Measurements from ENCODE around the gene MAN1A1. TPM values are rescaled to one million over a fixed set of nuclear protein-coding genes. Genes with fewer than 3 reads are reported as not detected.

The MAN1A1 gene
- polyA plus RNA-seq, 4 donors = 17.7 to 129 (median 34.7) TPM

DNA sequence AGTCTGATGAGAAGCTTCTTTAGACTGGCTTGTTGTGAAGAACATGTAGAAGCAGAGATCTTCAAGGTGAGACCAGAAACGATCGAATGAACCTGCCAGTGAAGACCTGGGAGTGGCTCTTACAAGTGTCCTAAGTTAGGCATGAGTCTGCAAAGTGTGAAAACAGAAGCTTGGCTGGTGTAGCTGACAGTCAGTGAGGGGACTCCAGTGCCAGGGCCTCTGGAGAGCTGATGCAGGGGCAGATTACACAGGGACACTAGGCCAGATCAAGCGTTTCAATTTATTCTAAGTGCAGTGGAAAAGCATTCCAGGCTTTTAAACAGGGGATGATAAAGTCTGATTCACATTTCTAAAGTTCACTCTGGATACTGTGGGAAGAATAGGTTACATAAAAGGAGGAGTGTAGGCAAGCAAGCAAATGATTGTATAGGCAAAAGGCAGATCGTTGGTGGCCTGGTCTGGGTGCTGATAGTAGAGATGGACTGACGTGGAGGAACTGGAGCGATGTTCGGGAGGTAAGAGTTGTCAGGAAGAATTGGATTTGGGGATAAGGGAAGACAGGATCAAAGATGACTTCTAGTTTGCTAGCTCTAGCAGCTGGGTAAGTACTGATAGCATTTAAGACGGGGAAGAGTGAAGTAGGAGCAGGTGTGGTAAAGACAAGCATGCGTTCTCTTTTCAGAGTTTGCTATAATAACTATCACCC, 133.5 kb downstream of the MAN1A1 start:
- DNase-seq (no peak), FAIRE-seq (no peak)
- Histone ChIP-seq H3K4me1 (ENCODE audit: control insufficient read depth in 3 of 3, insufficient read depth in 2 of 3, low read depth in 1 of 3, low read length in 2 of 3) (no peaks in the 10 kb centered on the region), H3K9me3 (ENCODE audit: control insufficient read depth in 2 of 2, insufficient read depth in 1 of 2, low read depth in 1 of 2, low read length in 1 of 2) (no peaks in the 10 kb centered on the region), H3K27ac (ENCODE audit: low read depth in 1 of 3, low read length in 2 of 3) (no peak overlapping the region), H3K27me3 (ENCODE audit: control insufficient read depth in 3 of 3, insufficient read depth in 3 of 3, low read length in 3 of 3) (no peaks in the 10 kb centered on the region), H3K36me3 (ENCODE audit: control insufficient read depth in 3 of 3, insufficient read depth in 2 of 3, low read depth in 1 of 3, low read length in 3 of 3) (peaks cover 0 to 2% (median 0%) of the 10 kb centered on the region in 3 donors), H3K4me3 (ENCODE audit: low read depth in 1 of 3, low read length in 3 of 3) (no peak overlapping the region)
- 89 to 94% (median 90%) methylated on average over 9 of the region's 9 CpGs for WGBS, 3 donors

DNA sequence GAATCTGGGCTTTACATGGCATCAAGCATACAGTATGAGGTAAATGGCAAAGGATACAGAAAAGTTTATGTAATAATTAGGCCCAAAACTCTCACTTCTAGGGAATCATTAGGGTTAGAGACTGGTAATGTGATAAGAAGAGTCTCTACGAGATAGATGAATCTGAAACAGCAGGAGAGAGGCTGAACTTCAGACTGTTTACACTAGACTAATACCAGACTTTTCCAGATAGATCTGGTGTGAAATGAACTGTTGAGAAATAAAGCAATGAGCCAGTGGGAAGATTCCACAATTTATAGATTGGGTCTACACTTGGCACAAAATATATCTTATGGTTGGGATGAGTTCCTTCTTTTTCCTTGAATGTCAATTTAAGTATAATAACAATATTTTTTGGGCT, 134.3 kb downstream of the MAN1A1 start:
- DNase-seq (peak in 1 of 2 donors; percentile 39), FAIRE-seq (no peak)
- no peak overlapping the region for H3K4me3 ChIP-seq (ENCODE audit: low read depth in 1 of 3, low read length in 3 of 3)
- H3K4me1 ChIP-seq (ENCODE audit: control insufficient read depth in 3 of 3, insufficient read depth in 2 of 3, low read depth in 1 of 3, low read length in 2 of 3) = no peaks in the 10 kb centered on the region
- no peaks in the 10 kb centered on the region for H3K9me3 ChIP-seq (ENCODE audit: control insufficient read depth in 2 of 2, insufficient read depth in 1 of 2, low read depth in 1 of 2, low read length in 1 of 2)
- H3K27ac ChIP-seq (ENCODE audit: low read depth in 1 of 3, low read length in 2 of 3) = no peak overlapping the region
- 17 to 39% (median 28%) methylated on average over 1 of the region's 1 CpG for WGBS, 3 donors
- H3K36me3 ChIP-seq (ENCODE audit: control insufficient read depth in 3 of 3, insufficient read depth in 2 of 3, low read depth in 1 of 3, low read length in 3 of 3) = peaks cover 0 to 2% (median 0%) of the 10 kb centered on the region in 3 donors
- no peaks in the 10 kb centered on the region for H3K27me3 ChIP-seq (ENCODE audit: control insufficient read depth in 3 of 3, insufficient read depth in 3 of 3, low read length in 3 of 3)

DNA sequence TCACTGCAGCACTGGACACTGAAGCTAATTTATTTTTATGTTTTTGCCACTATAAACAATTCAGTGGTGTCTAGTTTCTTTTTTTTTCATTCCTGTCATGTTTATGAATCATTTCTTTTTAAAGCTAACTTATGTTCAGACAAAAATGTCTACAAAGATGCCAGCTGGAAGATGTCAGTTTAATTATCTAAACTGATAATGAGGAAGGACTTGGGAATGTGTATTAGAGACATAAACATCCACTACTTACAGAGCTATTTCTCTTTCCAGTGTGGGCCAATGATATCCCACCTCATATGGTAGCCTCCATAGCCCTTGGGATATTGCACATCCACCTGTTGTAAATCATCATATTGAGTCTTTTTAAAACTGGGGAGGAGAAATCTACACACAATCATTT, 139.0 kb downstream of the MAN1A1 start:
- H3K4me1 ChIP-seq (ENCODE audit: control insufficient read depth in 3 of 3, insufficient read depth in 2 of 3, low read depth in 1 of 3, low read length in 2 of 3) = peaks cover 0 to 2% (median 0%) of the 10 kb centered on the region in 3 donors
- peaks cover 0 to 7% (median 4%) of the 10 kb centered on the region in 3 donors for H3K36me3 ChIP-seq (ENCODE audit: control insufficient read depth in 3 of 3, insufficient read depth in 2 of 3, low read depth in 1 of 3, low read length in 3 of 3)
- no peak for DNase-seq
- no peak for FAIRE-seq
- H3K9me3 ChIP-seq (ENCODE audit: control insufficient read depth in 2 of 2, insufficient read depth in 1 of 2, low read depth in 1 of 2, low read length in 1 of 2) = no peaks in the 10 kb centered on the region
- H3K27me3 ChIP-seq (ENCODE audit: control insufficient read depth in 3 of 3, insufficient read depth in 3 of 3, low read length in 3 of 3) = no peaks in the 10 kb centered on the region
- no peak overlapping the region for H3K27ac ChIP-seq (ENCODE audit: low read depth in 1 of 3, low read length in 2 of 3)
- H3K4me3 ChIP-seq (ENCODE audit: low read depth in 1 of 3, low read length in 3 of 3) = no peak overlapping the region

DNA sequence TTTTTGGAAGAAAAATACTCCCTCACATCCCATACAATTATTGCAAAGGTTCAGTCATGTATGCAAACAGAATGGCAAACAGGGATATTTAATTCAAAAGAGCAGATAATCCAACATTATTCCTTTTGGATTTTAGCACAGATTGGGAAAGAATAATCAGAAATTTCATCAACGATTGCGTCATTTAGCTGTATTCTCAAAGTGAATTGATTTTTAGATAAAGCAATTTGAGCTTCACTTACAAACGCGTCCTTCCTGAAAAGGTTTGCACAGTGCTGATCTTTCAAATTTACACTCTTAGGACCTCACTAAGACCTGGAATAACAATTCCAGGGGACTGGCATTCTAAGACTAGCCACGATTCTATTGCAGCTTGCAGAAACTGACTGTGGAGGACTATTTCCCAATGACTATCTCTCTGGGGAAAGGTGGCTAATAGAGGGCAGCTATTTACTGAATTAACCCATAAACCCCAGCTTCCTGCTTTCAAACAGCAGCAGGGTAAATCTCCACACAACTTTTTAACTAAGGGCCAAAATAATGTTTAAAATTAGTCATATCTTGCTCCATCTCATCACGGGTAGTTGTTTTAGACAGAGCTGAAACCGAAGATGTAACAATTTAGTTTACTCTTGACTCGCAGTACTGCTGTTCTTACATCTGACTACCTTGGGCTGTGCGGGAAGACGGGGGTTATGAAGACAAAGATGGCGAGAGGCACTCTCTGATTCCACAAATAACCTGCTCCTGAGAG, 139.9 kb downstream of the MAN1A1 start:
- WGBS, 3 donors = 59 to 81% (median 63%) methylated on average over 11 of the region's 11 CpGs
- no peaks in the 10 kb centered on the region for H3K9me3 ChIP-seq (ENCODE audit: control insufficient read depth in 2 of 2, insufficient read depth in 1 of 2, low read depth in 1 of 2, low read length in 1 of 2)
- peaks cover 0 to 2% (median 0%) of the 10 kb centered on the region in 3 donors for H3K4me1 ChIP-seq (ENCODE audit: control insufficient read depth in 3 of 3, insufficient read depth in 2 of 3, low read depth in 1 of 3, low read length in 2 of 3)
- H3K27ac ChIP-seq (ENCODE audit: low read depth in 1 of 3, low read length in 2 of 3) = no peak overlapping the region
- FAIRE-seq (no peak), DNase-seq (no peak)
- no peaks in the 10 kb centered on the region for H3K27me3 ChIP-seq (ENCODE audit: control insufficient read depth in 3 of 3, insufficient read depth in 3 of 3, low read length in 3 of 3)
- peaks cover 0 to 7% (median 5%) of the 10 kb centered on the region in 3 donors for H3K36me3 ChIP-seq (ENCODE audit: control insufficient read depth in 3 of 3, insufficient read depth in 2 of 3, low read depth in 1 of 3, low read length in 3 of 3)
- no peak overlapping the region for H3K4me3 ChIP-seq (ENCODE audit: low read depth in 1 of 3, low read length in 3 of 3)

DNA sequence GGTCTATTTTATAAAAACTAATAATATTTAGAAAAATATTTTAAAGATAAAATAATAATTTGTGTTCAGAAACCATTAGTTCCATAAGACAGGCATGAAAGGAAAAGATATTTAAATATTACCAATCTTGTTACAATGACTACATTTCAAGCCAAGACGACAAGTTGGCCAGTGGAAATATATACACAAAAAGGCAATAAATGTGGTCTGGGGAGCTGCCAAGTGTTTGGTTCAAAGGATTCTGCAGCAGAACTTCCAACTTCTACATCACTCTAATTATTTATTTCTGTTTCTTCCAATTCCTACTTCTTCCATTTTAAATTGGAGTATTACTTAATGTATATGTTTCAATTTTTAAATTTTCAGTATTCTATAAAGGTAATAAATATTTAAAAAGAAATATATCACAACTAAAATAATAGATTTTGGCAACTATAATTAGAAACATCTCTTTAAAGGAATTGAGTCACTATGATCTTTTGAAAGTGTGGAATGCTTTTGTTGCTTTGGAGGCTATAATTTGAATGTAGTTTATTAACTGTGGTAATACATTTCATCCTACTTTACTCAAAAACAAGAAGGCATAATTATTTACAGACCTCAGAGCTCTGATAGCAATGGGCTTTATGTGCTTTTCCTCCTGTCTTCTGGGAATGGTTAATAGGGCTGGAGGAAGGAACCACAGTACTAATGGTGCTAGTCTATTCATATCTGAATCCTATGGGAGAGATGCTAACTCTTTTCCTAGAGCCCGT, 141.4 kb downstream of the MAN1A1 start:
- H3K9me3 ChIP-seq (ENCODE audit: control insufficient read depth in 2 of 2, insufficient read depth in 1 of 2, low read depth in 1 of 2, low read length in 1 of 2) = no peaks in the 10 kb centered on the region
- H3K4me3 ChIP-seq (ENCODE audit: low read depth in 1 of 3, low read length in 3 of 3) = no peak overlapping the region
- H3K4me1 ChIP-seq (ENCODE audit: control insufficient read depth in 3 of 3, insufficient read depth in 2 of 3, low read depth in 1 of 3, low read length in 2 of 3) = peaks cover 0 to 2% (median 0%) of the 10 kb centered on the region in 3 donors
- DNase-seq (no peak), FAIRE-seq (peak; percentile 93)
- H3K36me3 ChIP-seq (ENCODE audit: control insufficient read depth in 3 of 3, insufficient read depth in 2 of 3, low read depth in 1 of 3, low read length in 3 of 3) = peaks cover 6 to 14% (median 8%) of the 10 kb centered on the region in 3 donors
- no peaks in the 10 kb centered on the region for H3K27me3 ChIP-seq (ENCODE audit: control insufficient read depth in 3 of 3, insufficient read depth in 3 of 3, low read length in 3 of 3)
- H3K27ac ChIP-seq (ENCODE audit: low read depth in 1 of 3, low read length in 2 of 3) = no peak overlapping the region
- WGBS, 3 donors = 59 to 68% (median 62%) methylated on average over 2 of the region's 2 CpGs

- no peak for FAIRE-seq
- no peak for DNase-seq
- 96% methylated on average over 2 of the region's 2 CpGs for WGBS, 3 donors
These were observed 142.2 kb downstream of the MAN1A1 start for GRCh38 chr6:119207327-119207726.

GRCh38 chr6:119205911-119206618, 143.5 kb downstream of the MAN1A1 start:
- H3K9me3 ChIP-seq (ENCODE audit: control insufficient read depth in 2 of 2, insufficient read depth in 1 of 2, low read depth in 1 of 2, low read length in 1 of 2) = no peaks in the 10 kb centered on the region
- H3K36me3 ChIP-seq (ENCODE audit: control insufficient read depth in 3 of 3, insufficient read depth in 2 of 3, low read depth in 1 of 3, low read length in 3 of 3) = peaks cover 8 to 16% (median 10%) of the 10 kb centered on the region in 3 donors
- no peaks in the 10 kb centered on the region for H3K27me3 ChIP-seq (ENCODE audit: control insufficient read depth in 3 of 3, insufficient read depth in 3 of 3, low read length in 3 of 3)
- FAIRE-seq (no peak), DNase-seq (no peak)
- 81 to 95% (median 84%) methylated on average over 7 of the region's 7 CpGs for WGBS, 3 donors
- H3K4me1 ChIP-seq (ENCODE audit: control insufficient read depth in 3 of 3, insufficient read depth in 2 of 3, low read depth in 1 of 3, low read length in 2 of 3) = peaks cover 0 to 2% (median 0%) of the 10 kb centered on the region in 3 donors
- no peak overlapping the region for H3K4me3 ChIP-seq (ENCODE audit: low read depth in 1 of 3, low read length in 3 of 3)
- H3K27ac ChIP-seq (ENCODE audit: low read depth in 1 of 3, low read length in 2 of 3) = no peak overlapping the region

More at GRCh38 chr6:119207327-119207726, 142.2 kb downstream of the MAN1A1 start:
- Histone ChIP-seq H3K4me1 (ENCODE audit: control insufficient read depth in 3 of 3, insufficient read depth in 2 of 3, low read depth in 1 of 3, low read length in 2 of 3) (peaks cover 0 to 2% (median 0%) of the 10 kb centered on the region in 3 donors), H3K4me3 (ENCODE audit: low read depth in 1 of 3, low read length in 3 of 3) (no peak overlapping the region), H3K27ac (ENCODE audit: low read depth in 1 of 3, low read length in 2 of 3) (no peak overlapping the region), H3K27me3 (ENCODE audit: control insufficient read depth in 3 of 3, insufficient read depth in 3 of 3, low read length in 3 of 3) (no peaks in the 10 kb centered on the region), H3K36me3 (ENCODE audit: control insufficient read depth in 3 of 3, insufficient read depth in 2 of 3, low read depth in 1 of 3, low read length in 3 of 3) (peaks cover 8 to 16% (median 8%) of the 10 kb centered on the region in 3 donors), H3K9me3 (ENCODE audit: control insufficient read depth in 2 of 2, insufficient read depth in 1 of 2, low read depth in 1 of 2, low read length in 1 of 2) (no peaks in the 10 kb centered on the region)

DNA sequence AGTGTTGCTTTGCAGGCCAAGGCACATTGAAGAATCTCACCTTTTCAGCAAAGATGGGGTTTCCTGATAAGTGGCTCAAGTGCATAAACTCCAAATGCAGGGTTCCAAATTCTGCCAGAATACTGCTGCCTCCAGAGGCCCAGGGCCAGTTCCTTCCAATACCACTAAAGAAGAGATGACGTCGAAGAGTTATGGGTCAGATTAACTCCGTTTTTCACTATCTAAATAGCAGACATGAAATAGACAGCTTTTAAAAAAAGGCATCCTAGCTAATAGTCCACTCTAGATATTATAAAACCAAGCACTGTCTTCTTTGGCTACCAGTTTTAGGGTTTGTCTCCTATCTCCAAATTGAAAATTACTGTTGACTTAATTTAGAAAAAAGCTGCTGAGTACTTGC, 144.8 kb downstream of the MAN1A1 start:
- no peak for DNase-seq
- FAIRE-seq = no peak
- Histone ChIP-seq H3K27me3 (ENCODE audit: control insufficient read depth in 3 of 3, insufficient read depth in 3 of 3, low read length in 3 of 3) (no peaks in the 10 kb centered on the region), H3K9me3 (ENCODE audit: control insufficient read depth in 2 of 2, insufficient read depth in 1 of 2, low read depth in 1 of 2, low read length in 1 of 2) (no peaks in the 10 kb centered on the region), H3K4me1 (ENCODE audit: control insufficient read depth in 3 of 3, insufficient read depth in 2 of 3, low read depth in 1 of 3, low read length in 2 of 3) (peaks cover 0 to 4% (median 0%) of the 10 kb centered on the region in 3 donors), H3K4me3 (ENCODE audit: low read depth in 1 of 3, low read length in 3 of 3) (no peak overlapping the region), H3K27ac (ENCODE audit: low read depth in 1 of 3, low read length in 2 of 3) (no peak overlapping the region), H3K36me3 (ENCODE audit: control insufficient read depth in 3 of 3, insufficient read depth in 2 of 3, low read depth in 1 of 3, low read length in 3 of 3) (peaks cover 8 to 16% (median 11%) of the 10 kb centered on the region in 3 donors)
- WGBS, 3 donors = 95 to 100% (median 96%) methylated on average over 3 of the region's 3 CpGs
